GM18867 (cell line): Measurements from ENCODE around the gene POLR2E.
"Not testable (repeated sequence)": the region's sequence is repeated elsewhere in the genome, so short reads cannot be mapped to it uniquely, and the experiment has no call there.

Experiments
- ATAC-seq: cut with Tn5 transposase; IDR thresholded peaks from one replicate; pipeline ENCODE4 v1.9.1; 2021; ENCODE audit warnings: mild to moderate bottlenecking, moderate library complexity; ENCODE audit not compliant: unreplicated experiment

POLR2E gene

GRCh38 chr19:1126984-1127760 is 32.0 kb upstream of the POLR2E start:
- ATAC-seq: no peak

- ATAC-seq: no peak
These were observed 30.7 kb upstream of the POLR2E start for GRCh38 chr19:1125601-1126467.

- no peak for ATAC-seq
These were observed 28.9 kb upstream of the POLR2E start for GRCh38 chr19:1123885-1124677.

GRCh38 chr19:1123381-1123780 is 28.2 kb upstream of the POLR2E start:
- ATAC-seq: no peak

- peak; percentile 50 for ATAC-seq
These were observed 27.8 kb upstream of the POLR2E start for GRCh38 chr19:1122972-1123363.

- ATAC-seq: no peak
These were observed 27.1 kb upstream of the POLR2E start for GRCh38 chr19:1122021-1122971.

- ATAC-seq: no peak
These were observed 26.2 kb upstream of the POLR2E start for GRCh38 chr19:1121395-1121794.

- ATAC-seq: no peak
These were observed 24.5 kb upstream of the POLR2E start for GRCh38 chr19:1119475-1120217.

GRCh38 chr19:1118999-1119398 is 23.8 kb upstream of the POLR2E start:
- ATAC-seq: no peak

- ATAC-seq: no peak
These were observed 22.5 kb upstream of the POLR2E start for GRCh38 chr19:1117654-1118053.

GRCh38 chr19:1116726-1117581 is 21.8 kb upstream of the POLR2E start:
- ATAC-seq: no peak

GRCh38 chr19:1115646-1116420 is 20.7 kb upstream of the POLR2E start:
- no peak for ATAC-seq

GRCh38 chr19:1114728-1115127 is 19.6 kb upstream of the POLR2E start:
- ATAC-seq: not testable (repeated sequence)

GRCh38 chr19:1113986-1114483 is 18.9 kb upstream of the POLR2E start:
- no peak for ATAC-seq

- peak; percentile 41 for ATAC-seq
These were observed 18.1 kb upstream of the POLR2E start for GRCh38 chr19:1113030-1113985.

GRCh38 chr19:1112268-1113029 is 17.3 kb upstream of the POLR2E start:
- no peak for ATAC-seq
